Hepatocyte (in vitro differentiated cells): ENCODE results near the gene XAGE5. TPM values are rescaled to one million over a fixed set of nuclear protein-coding genes. Genes with fewer than 3 reads are reported as not detected.
"Not testable (repeated sequence)": the region's sequence is repeated elsewhere in the genome, so short reads cannot be mapped to it uniquely, and the experiment has no call there.

Source experiments
- DNase-seq: peaks from one replicate; pipeline ENCODE4 v3.0.0-alpha.2; 2016; ENCODE audit warnings: low spot score
- H2AFZ ChIP-seq: fragments of 200-600 bp; sonication (generic); 2 replicates; pipeline ENCODE4 v1.6.0; 2016; ENCODE audit warnings: antibody characterized with exemption, mild to moderate bottlenecking
- H3K27ac ChIP-seq: fragments of 200-600 bp; sonication (generic); 2 replicates; pipeline ENCODE4 v1.5.1; 2016; ENCODE audit warnings: mild to moderate bottlenecking
- H3K27me3 ChIP-seq: fragments of 200-600 bp; sonication (generic); 2 replicates; pipeline ENCODE4 v1.6.1; 2016
- H3K36me3 ChIP-seq: fragments of 200-600 bp; sonication (generic); replicated peaks from 2 replicates; pipeline ENCODE4 v1.5.1; 2016; ENCODE audit warnings: low read depth; ENCODE audit not compliant: insufficient read depth
- H3K4me1 ChIP-seq: fragments of 200-600 bp; sonication (generic); 2 replicates; pipeline ENCODE4 v1.5.1; 2016; ENCODE audit warnings: mild to moderate bottlenecking, moderate library complexity; ENCODE audit not compliant: insufficient read depth
- H3K4me2 ChIP-seq: fragments of 200-600 bp; sonication (generic); 2 replicates; pipeline ENCODE4 v1.6.0; 2016
- H3K4me3 ChIP-seq: fragments of 200-600 bp; sonication (generic); 2 replicates; pipeline ENCODE4 v1.5.1; 2016; ENCODE audit warnings: mild to moderate bottlenecking
- H3K79me2 ChIP-seq: fragments of 200-600 bp; sonication (generic); 2 replicates; pipeline ENCODE4 v1.6.0; 2017; ENCODE audit warnings: mild to moderate bottlenecking
- H3K9me2 ChIP-seq: fragments of 200-600 bp; sonication (generic); replicated peaks from 2 replicates; pipeline ENCODE4 v1.6.0; 2017; ENCODE audit warnings: mild to moderate bottlenecking; ENCODE audit not compliant: insufficient read depth
- H3K9me3 ChIP-seq: fragments of 200-600 bp; sonication (generic); 2 replicates; pipeline ENCODE4 v1.5.1; 2016; ENCODE audit warnings: low read depth, mild to moderate bottlenecking
- H4K20me1 ChIP-seq: fragments of 200-600 bp; sonication (generic); 2 replicates; pipeline ENCODE4 v1.6.0; 2016; ENCODE audit warnings: mild to moderate bottlenecking; ENCODE audit not compliant: insufficient read depth, poor library complexity, severe bottlenecking
- CTCF ChIP-seq: fragments of 200-600 bp; sonication (generic); IDR thresholded peaks from 2 replicates; pipeline ENCODE4 v1.5.1; 2016; ENCODE audit warnings: antibody characterized with exemption, mild to moderate bottlenecking; ENCODE audit not compliant: poor library complexity
- EZH2 ChIP-seq: fragments of 200-600 bp; sonication (generic); IDR thresholded peaks from 2 replicates; pipeline ENCODE4 v1.6.1; 2016; ENCODE audit warnings: antibody characterized with exemption, mild to moderate bottlenecking, borderline replicate concordance
- EZH2phosphoT487 ChIP-seq: fragments of 200-600 bp; sonication (generic); IDR thresholded peaks from one replicate; pipeline ENCODE4 v1.6.1; 2018; ENCODE audit warnings: antibody characterized with exemption, mild to moderate bottlenecking, low read depth, moderate library complexity; ENCODE audit not compliant: unreplicated experiment, severe bottlenecking
- WGBS: methylation state at CpG from one replicate; pipeline ENCODE4 v1.1.6; 2016; ENCODE audit warnings: low lambda C conversion rate; ENCODE audit errors: missing lambda C conversion rate; 5-methylcytosine and 5-hydroxymethylcytosine counted together
- polyA plus RNA-seq: library from polyadenylated mRNA; unstranded; fragments of >200 nt; fragmentation: Nextera tagmentation; extraction: Ambion mirVana; gene quantifications from 2 replicates; pipeline ENCODE4 v1.2.1, GENCODE V29; 2016
- total RNA-seq: library from RNA; depleted of rRNA; stranded (reverse); fragments of >200 nt; gene quantifications from 2 replicates; pipeline ENCODE4 v1.2.3, GENCODE V29; 2014

Gene XAGE5
- not detected in 2 replicates for total RNA-seq
- polyA plus RNA-seq = not detected in 2 replicates

DNA sequence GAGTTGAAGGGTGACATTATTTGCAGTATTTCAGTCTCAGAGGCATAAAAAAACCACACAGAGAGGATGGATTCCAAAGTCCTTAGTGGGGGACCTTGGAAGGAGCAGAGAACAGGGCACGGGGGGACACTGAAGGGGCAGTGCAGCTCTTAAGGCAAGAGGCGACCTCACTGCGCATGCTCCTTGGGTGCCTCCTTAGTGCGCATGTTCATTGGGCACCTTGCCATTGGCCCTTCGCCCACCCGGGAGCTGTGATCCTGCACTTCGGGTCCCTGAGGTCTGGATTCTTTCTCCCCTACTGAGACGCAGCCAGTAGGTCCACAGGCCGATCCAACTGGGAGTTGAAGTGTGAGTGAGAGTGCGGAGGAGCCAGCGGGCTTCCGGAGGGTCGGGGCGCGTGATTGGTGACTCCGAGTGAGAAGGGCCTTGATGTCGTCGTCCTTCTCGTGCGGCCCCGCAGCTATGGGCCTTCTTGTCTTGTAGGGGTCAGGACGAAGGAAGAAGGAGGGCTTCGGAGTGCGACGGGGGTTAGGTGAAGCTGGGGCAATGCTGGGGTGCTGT lies at the start of gene XAGE5:
XAGE5 (plus strand) TSS at position 223 of the 561 bp plus-strand sequence. CDS start 1,280 bp downstream, outside the sequence.
- 92% methylated on average over 25 of the region's 25 CpGs for WGBS
- Histone ChIP-seq H3K4me2 (no peak within 1 kb of the TSS), H4K20me1 (no peaks in the 10 kb centered on the region), H3K27me3 (no peaks in the 10 kb centered on the region), H3K9me3 (no peaks in the 10 kb centered on the region), H2AFZ (no peak within 1 kb of the TSS), H3K79me2 (no peaks in the 10 kb centered on the region), H3K9me2 (no peaks in the 10 kb centered on the region), H3K4me1 (no peaks in the 10 kb centered on the region), H3K27ac (no peak within 1 kb of the TSS), H3K36me3 (no peaks in the 10 kb centered on the region), H3K4me3 (no peak within 1 kb of the TSS)
- DNase-seq = no peak
- no peak for TF ChIP-seq EZH2phosphoT487
- TF ChIP-seq CTCF = no peak
- no peak for TF ChIP-seq EZH2

DNA sequence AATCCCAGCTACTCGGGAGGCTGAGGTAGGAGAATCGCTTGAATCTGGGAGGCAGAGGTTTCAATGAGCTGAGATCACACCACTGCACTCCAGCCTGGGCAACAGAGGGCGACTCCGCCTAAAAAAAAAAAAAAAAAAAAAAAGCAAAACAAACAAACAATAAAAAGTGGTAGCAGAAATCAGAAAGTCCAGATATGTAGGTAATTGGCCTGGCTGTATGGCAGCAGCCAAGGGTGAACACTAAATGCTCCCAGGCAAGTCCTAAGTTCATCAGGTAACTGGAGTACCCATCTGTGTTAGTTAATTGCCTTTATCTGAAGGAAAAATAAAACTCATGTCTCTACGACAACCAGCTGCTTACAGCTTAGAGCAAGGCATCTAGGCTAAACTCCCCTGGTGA lies 45.1 kb upstream of the XAGE5 start:
- not testable (repeated sequence) for H3K4me2 ChIP-seq, H3K27ac ChIP-seq, H3K79me2 ChIP-seq, H3K9me2 ChIP-seq, H3K27me3 ChIP-seq, H3K36me3 ChIP-seq, H2AFZ ChIP-seq, DNase-seq, H3K9me3 ChIP-seq, H3K4me1 ChIP-seq, H3K4me3 ChIP-seq, H4K20me1 ChIP-seq
- WGBS = 63% methylated on average over 2 of the region's 5 CpGs

DNA sequence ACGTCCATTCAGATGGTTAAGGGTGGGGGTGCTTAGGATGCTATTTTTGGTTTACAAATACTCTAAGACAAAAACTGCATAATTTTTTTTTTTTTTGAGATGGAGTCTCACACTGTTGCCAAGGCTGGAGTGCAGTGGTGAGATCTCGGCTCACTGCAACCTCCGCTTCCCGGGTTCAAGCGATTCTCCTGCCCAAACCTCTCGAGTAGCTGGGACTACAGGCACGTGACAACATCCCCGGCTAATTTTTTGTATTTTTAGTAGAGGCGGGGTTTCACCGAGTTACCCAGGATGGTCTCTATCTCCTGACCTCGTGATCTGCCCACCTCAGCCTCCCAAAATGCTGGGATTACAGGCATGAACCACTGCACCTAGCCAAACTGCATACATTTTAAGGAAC lies 37.6 kb upstream of the XAGE5 start:
- H3K36me3 ChIP-seq, H3K27me3 ChIP-seq, H3K79me2 ChIP-seq, H4K20me1 ChIP-seq, H3K4me2 ChIP-seq, H3K4me1 ChIP-seq, H3K27ac ChIP-seq, H3K4me3 ChIP-seq, H3K9me3 ChIP-seq, DNase-seq, H2AFZ ChIP-seq, H3K9me2 ChIP-seq: not testable (repeated sequence)
- WGBS = 68% methylated on average over 10 of the region's 11 CpGs

- H3K9me2 ChIP-seq, H3K27me3 ChIP-seq, H3K79me2 ChIP-seq, H4K20me1 ChIP-seq, H3K4me2 ChIP-seq, DNase-seq, H3K4me1 ChIP-seq, H3K9me3 ChIP-seq, H3K27ac ChIP-seq, H3K4me3 ChIP-seq, H3K36me3 ChIP-seq, H2AFZ ChIP-seq: not testable (repeated sequence)
- 86% methylated on average over 2 of the region's 2 CpGs for WGBS
These were observed 13.8 kb upstream of the XAGE5 start, which contains the start of gene SPANXN5 for GRCh38 chrX:52797327-52797726. SPANXN5 (minus strand) TSS chrX:52797427; CDS start chrX:52797348, 79 bp downstream.

DNA sequence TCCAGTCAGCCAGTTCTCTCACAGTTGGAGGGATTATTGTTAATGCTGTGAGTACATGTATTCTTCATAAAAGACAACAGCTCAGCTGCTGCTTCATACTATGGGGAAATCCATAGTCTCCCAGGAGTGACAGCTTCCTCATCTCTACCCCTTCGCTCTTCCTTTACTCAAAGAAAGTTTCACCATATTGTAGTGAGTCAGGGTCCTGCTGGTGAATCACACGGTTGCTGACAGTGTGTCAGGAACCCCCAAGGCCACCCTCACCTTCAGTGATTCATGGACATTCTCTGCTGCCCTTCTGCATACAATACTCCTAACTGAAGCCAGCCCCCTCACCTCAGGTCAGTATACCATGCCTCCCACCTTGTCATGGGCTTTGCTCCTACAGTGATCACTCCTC lies 6.2 kb upstream of the XAGE5 start:
- not testable (repeated sequence) for H3K9me2 ChIP-seq, H3K27ac ChIP-seq, H3K9me3 ChIP-seq, H3K4me1 ChIP-seq, DNase-seq, H3K4me2 ChIP-seq, H3K79me2 ChIP-seq, H3K4me3 ChIP-seq, H3K36me3 ChIP-seq, H3K27me3 ChIP-seq, H2AFZ ChIP-seq, H4K20me1 ChIP-seq
- 56% methylated on average over 2 of the region's 2 CpGs for WGBS
